GM10266 (cell line): ENCODE results near the gene IPCEF1.

Experiments used
- DNase-seq: peaks from one replicate; pipeline ENCODE4 v3.0.0; 2012; ENCODE audit errors: extremely low spot score
- TF ChIP-seq, protein P1 (sequence below): IDR thresholded peaks from 2 replicates; pipeline ENCODE4 v1.5.1; 2012; ENCODE audit warnings: mild to moderate bottlenecking, low read depth; ENCODE audit not compliant: control insufficient read depth, insufficient read depth; ENCODE audit errors: missing control alignments

The IPCEF1 gene

GRCh38 chr6:154230393-154230792, 126.2 kb downstream of the IPCEF1 start:
- TF ChIP-seq, protein P1, sequence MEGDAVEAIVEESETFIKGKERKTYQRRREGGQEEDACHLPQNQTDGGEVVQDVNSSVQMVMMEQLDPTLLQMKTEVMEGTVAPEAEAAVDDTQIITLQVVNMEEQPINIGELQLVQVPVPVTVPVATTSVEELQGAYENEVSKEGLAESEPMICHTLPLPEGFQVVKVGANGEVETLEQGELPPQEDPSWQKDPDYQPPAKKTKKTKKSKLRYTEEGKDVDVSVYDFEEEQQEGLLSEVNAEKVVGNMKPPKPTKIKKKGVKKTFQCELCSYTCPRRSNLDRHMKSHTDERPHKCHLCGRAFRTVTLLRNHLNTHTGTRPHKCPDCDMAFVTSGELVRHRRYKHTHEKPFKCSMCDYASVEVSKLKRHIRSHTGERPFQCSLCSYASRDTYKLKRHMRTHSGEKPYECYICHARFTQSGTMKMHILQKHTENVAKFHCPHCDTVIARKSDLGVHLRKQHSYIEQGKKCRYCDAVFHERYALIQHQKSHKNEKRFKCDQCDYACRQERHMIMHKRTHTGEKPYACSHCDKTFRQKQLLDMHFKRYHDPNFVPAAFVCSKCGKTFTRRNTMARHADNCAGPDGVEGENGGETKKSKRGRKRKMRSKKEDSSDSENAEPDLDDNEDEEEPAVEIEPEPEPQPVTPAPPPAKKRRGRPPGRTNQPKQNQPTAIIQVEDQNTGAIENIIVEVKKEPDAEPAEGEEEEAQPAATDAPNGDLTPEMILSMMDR, result no peak

GRCh38 chr6:154229786-154230185, 126.8 kb downstream of the IPCEF1 start:
- peak; percentile 5 for DNase-seq
- TF ChIP-seq, protein P1, result no peak

More at GRCh38 chr6:154230393-154230792, 126.2 kb downstream of the IPCEF1 start:
- no peak for DNase-seq

DNA sequence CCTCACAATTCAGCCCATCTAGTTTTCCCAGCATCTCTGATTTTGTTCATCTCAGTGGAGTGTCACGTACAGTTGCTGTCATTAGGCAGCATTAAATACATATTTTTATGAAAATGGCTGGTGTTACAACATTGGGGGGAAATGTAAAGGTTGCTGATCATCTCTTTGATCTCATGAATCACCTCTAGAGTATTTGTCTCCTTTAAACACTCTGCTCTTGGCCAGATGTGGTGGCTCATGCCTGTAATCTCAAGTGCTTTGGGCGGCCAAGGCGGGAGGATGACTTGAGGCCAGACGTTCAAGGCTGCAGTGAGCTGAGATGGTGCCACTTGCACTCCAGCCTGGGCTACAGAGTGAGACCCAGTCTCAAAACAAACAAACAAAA, 128.1 kb downstream of the IPCEF1 start:
- TF ChIP-seq, protein P1, result no peak

DNA sequence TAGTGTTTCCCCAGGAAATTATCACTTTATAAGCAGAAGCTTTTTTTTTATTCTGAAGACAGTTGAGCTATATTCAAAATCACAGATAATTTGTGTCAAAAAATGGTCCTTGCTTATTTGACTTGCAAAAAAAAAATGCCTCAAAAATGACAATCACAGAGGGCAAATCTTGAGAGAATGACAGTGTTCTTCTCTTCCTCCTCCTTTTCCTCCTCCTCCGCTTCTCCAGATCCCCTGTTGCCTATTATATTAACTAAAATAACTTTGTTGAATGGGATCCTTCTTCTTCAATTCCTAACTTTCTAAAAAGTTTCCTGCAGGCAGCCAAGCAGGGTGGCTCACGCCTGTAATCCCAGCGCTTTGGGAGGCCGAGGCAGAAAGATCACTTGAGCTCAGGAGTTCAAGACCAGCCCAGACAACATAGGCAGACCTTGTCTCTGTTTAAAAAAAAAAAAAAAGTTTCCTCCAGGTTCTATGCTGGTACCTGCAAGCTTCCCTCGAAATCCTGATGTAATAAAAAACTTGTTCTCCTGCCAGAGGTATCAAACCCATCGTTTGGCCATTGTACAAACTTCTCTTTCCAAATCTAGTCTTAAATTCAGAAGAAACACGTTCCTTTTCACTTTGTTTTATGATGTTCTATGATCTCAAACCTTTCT, 128.6 kb downstream of the IPCEF1 start:
- TF ChIP-seq, protein P1, result no peak
- DNase-seq, result no peak

More for the DNA sequence above, 128.1 kb downstream of the IPCEF1 start:
- no peak for DNase-seq

GRCh38 chr6:154226461-154226860, 130.1 kb downstream of the IPCEF1 start:
- TF ChIP-seq, protein P1, result no peak
- DNase-seq, result no peak

GRCh38 chr6:154223296-154223695, 133.3 kb downstream of the IPCEF1 start:
- no peak for DNase-seq
- TF ChIP-seq, protein P1, result no peak

GRCh38 chr6:154222716-154223115, 133.9 kb downstream of the IPCEF1 start:
- TF ChIP-seq, protein P1, result no peak
- no peak for DNase-seq
